Measurements from ENCODE around the gene RANBP17. TPM values are rescaled to one million over a fixed set of nuclear protein-coding genes. Genes with fewer than 3 reads are reported as not detected.

RANBP17 gene
- total RNA-seq, 1 donor from 2014 or later = 79.9 TPM

- H3K27me3 ChIP-seq (ENCODE audit: control insufficient read depth in 3 of 3, insufficient read depth in 3 of 3, low read length in 3 of 3) = peaks cover 67 to 83% (median 82%) of the 10 kb centered on the region in 3 donors
- H3K9ac ChIP-seq (ENCODE audit: low read depth in 1 of 3, low read length in 3 of 3) = no peak overlapping the region
- H3K4me1 ChIP-seq (ENCODE audit: control insufficient read depth in 3 of 3, insufficient read depth in 3 of 3, low read length in 3 of 3) = peaks cover 7 to 13% (median 11%) of the 10 kb centered on the region in 3 donors
These were observed 445.2 kb downstream of the RANBP17 start for GRCh38 chr5:171306781-171307591.

GRCh38 chr5:171307789-171308452, 446.1 kb downstream of the RANBP17 start:
- H3K4me1 ChIP-seq (ENCODE audit: control insufficient read depth in 3 of 3, insufficient read depth in 3 of 3, low read length in 3 of 3) = peaks cover 7 to 18% (median 18%) of the 10 kb centered on the region in 3 donors
- no peak overlapping the region for H3K4me3 ChIP-seq (ENCODE audit: low read length in 3 of 3)

More at GRCh38 chr5:171306781-171307591, 445.2 kb downstream of the RANBP17 start:
- Histone ChIP-seq H3K9me3 (ENCODE audit: control insufficient read depth in 3 of 3, low read length in 3 of 3) (no peaks in the 10 kb centered on the region), H3K4me3 (ENCODE audit: low read length in 3 of 3) (no peak overlapping the region), H3K27ac (ENCODE audit: low read depth, low read length) (no peak overlapping the region), H3K36me3 (ENCODE audit: control insufficient read depth in 3 of 3, insufficient read depth in 3 of 3, low read length in 3 of 3) (no peaks in the 10 kb centered on the region)

DNA sequence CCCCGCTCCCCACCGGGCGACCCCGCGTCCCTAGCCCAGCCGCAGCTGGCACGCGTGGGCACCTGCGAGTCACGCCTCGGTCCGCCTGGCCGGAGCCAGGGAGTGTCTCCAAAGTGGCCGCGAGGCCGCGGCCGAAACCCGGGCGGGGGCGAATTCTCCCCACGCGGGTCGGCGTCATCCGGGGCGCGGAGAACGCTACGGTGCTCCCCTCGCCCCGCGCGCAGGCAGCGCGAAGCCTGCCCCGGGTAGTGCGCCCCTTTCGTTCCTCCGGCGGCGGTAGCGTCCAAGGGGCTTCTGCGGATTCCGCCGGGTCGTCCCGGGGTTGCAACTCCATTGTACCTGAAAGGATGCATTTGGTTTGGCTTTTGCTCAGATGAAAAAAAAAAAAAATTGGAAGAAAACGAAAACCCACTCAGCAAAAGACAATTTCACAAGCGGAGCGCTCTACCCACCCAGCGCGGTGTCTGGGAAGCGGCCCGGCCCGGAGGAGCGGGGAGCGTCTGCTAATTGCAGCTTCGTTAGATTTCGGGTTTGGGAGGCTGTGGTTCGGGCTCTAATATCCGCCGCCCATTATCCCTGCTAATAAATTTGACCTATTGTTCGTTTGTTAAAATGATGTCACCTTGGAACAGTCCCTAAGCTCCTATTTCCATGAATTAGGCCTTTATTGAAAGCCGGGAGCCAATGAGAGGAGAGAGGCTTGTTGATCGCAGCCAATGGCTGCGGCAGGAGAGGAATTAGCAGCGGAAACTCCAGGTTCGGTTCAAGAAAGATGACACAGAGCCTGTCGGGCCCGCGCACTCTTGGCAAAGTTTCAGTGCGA, 446.8 kb downstream of the RANBP17 start, which contains the start of gene TLX3:
TLX3 (plus strand) TSS at position 796 of the 823 bp plus-strand sequence. CDS start 118 bp downstream, outside the sequence.
- Histone ChIP-seq H3K4me3 (ENCODE audit: low read length in 3 of 3) (peak within 1 kb of the TSS in 1 of 3 donors; percentile 14), H3K9me3 (ENCODE audit: control insufficient read depth in 3 of 3, low read length in 3 of 3) (no peaks in the 10 kb centered on the region), H3K4me1 (ENCODE audit: control insufficient read depth in 3 of 3, insufficient read depth in 3 of 3, low read length in 3 of 3) (peaks cover 7 to 18% (median 18%) of the 10 kb centered on the region in 3 donors), H3K9ac (ENCODE audit: low read depth in 1 of 3, low read length in 3 of 3) (no peak within 1 kb of the TSS), H3K27me3 (ENCODE audit: control insufficient read depth in 3 of 3, insufficient read depth in 3 of 3, low read length in 3 of 3) (peaks cover 83 to 95% (median 93%) of the 10 kb centered on the region in 3 donors), H3K27ac (ENCODE audit: low read depth, low read length) (no peak within 1 kb of the TSS), H3K36me3 (ENCODE audit: control insufficient read depth in 3 of 3, insufficient read depth in 3 of 3, low read length in 3 of 3) (no peaks in the 10 kb centered on the region)

More at GRCh38 chr5:171307789-171308452, 446.1 kb downstream of the RANBP17 start:
- H3K27me3 ChIP-seq (ENCODE audit: control insufficient read depth in 3 of 3, insufficient read depth in 3 of 3, low read length in 3 of 3) = peaks cover 75 to 89% (median 88%) of the 10 kb centered on the region in 3 donors
- H3K27ac ChIP-seq (ENCODE audit: low read depth, low read length) = no peak overlapping the region
- no peaks in the 10 kb centered on the region for H3K36me3 ChIP-seq (ENCODE audit: control insufficient read depth in 3 of 3, insufficient read depth in 3 of 3, low read length in 3 of 3)
- no peak overlapping the region for H3K9ac ChIP-seq (ENCODE audit: low read depth in 1 of 3, low read length in 3 of 3)
- H3K9me3 ChIP-seq (ENCODE audit: control insufficient read depth in 3 of 3, low read length in 3 of 3) = no peaks in the 10 kb centered on the region

DNA sequence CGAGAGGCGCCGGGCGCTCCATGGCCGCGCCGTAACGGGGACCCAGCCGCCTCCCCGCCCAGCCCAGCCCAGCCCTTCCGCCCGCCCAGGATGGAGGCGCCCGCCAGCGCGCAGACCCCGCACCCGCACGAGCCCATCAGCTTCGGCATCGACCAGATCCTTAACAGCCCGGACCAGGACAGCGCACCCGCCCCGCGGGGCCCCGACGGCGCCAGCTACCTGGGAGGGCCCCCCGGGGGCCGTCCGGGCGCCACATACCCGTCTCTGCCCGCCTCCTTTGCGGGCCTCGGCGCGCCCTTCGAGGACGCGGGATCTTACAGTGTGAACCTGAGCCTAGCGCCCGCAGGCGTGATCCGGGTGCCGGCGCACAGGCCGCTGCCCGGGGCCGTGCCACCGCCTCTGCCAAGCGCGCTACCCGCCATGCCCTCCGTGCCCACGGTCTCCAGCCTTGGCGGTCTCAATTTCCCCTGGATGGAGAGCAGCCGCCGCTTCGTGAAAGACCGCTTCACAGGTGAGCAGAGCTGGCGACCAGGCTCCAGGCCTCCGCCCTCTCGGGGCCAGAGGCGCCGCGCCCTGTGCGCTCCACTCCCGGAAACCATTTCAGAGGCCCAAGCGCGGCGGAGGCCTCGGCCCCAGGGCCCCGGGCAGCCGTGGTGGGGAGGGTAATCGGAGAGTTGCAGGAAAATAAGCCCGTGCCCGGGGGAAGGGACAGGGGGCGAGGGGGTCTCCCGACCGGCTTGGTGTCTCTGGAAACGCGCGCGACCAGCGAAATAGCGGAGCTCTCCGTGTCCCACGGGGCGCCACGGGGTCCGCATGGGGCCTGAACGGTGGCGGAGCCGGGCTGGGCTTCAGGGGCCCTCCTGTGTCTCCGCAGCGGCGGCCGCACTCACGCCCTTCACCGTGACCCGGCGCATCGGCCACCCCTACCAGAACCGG, 447.7 kb downstream of the RANBP17 start:
- H3K4me3 ChIP-seq (ENCODE audit: low read length in 3 of 3) = peak overlapping the region in 1 of 3 donors; percentile 14
- no peaks in the 10 kb centered on the region for H3K9me3 ChIP-seq (ENCODE audit: control insufficient read depth in 3 of 3, low read length in 3 of 3)
- H3K27ac ChIP-seq (ENCODE audit: low read depth, low read length) = no peak overlapping the region
- peaks cover 7 to 18% (median 18%) of the 10 kb centered on the region in 3 donors for H3K4me1 ChIP-seq (ENCODE audit: control insufficient read depth in 3 of 3, insufficient read depth in 3 of 3, low read length in 3 of 3)
- H3K36me3 ChIP-seq (ENCODE audit: control insufficient read depth in 3 of 3, insufficient read depth in 3 of 3, low read length in 3 of 3) = no peaks in the 10 kb centered on the region
- no peak overlapping the region for H3K9ac ChIP-seq (ENCODE audit: low read depth in 1 of 3, low read length in 3 of 3)
- H3K27me3 ChIP-seq (ENCODE audit: control insufficient read depth in 3 of 3, insufficient read depth in 3 of 3, low read length in 3 of 3) = peaks cover 87 to 93% (median 93%) of the 10 kb centered on the region in 3 donors

- Histone ChIP-seq H3K9me3 (ENCODE audit: control insufficient read depth in 3 of 3, low read length in 3 of 3) (no peaks in the 10 kb centered on the region), H3K9ac (ENCODE audit: low read depth in 1 of 3, low read length in 3 of 3) (no peak overlapping the region), H3K27me3 (ENCODE audit: control insufficient read depth in 3 of 3, insufficient read depth in 3 of 3, low read length in 3 of 3) (peaks cover 88 to 93% (median 93%) of the 10 kb centered on the region in 3 donors), H3K4me1 (ENCODE audit: control insufficient read depth in 3 of 3, insufficient read depth in 3 of 3, low read length in 3 of 3) (peaks cover 12 to 24% (median 24%) of the 10 kb centered on the region in 3 donors), H3K27ac (ENCODE audit: low read depth, low read length) (no peak overlapping the region), H3K4me3 (ENCODE audit: low read length in 3 of 3) (peak overlapping the region in 1 of 3 donors; percentile 27), H3K36me3 (ENCODE audit: control insufficient read depth in 3 of 3, insufficient read depth in 3 of 3, low read length in 3 of 3) (no peaks in the 10 kb centered on the region)
These were observed 448.5 kb downstream of the RANBP17 start for GRCh38 chr5:171310212-171310818.

GRCh38 chr5:171310819-171311321, 449.1 kb downstream of the RANBP17 start:
- no peaks in the 10 kb centered on the region for H3K9me3 ChIP-seq (ENCODE audit: control insufficient read depth in 3 of 3, low read length in 3 of 3)
- H3K27me3 ChIP-seq (ENCODE audit: control insufficient read depth in 3 of 3, insufficient read depth in 3 of 3, low read length in 3 of 3) = peaks cover 90 to 94% (median 94%) of the 10 kb centered on the region in 3 donors
- H3K27ac ChIP-seq (ENCODE audit: low read depth, low read length) = no peak overlapping the region
- H3K4me1 ChIP-seq (ENCODE audit: control insufficient read depth in 3 of 3, insufficient read depth in 3 of 3, low read length in 3 of 3) = peaks cover 15 to 28% (median 27%) of the 10 kb centered on the region in 3 donors
- H3K36me3 ChIP-seq (ENCODE audit: control insufficient read depth in 3 of 3, insufficient read depth in 3 of 3, low read length in 3 of 3) = no peaks in the 10 kb centered on the region
- H3K9ac ChIP-seq (ENCODE audit: low read depth in 1 of 3, low read length in 3 of 3) = no peak overlapping the region
- peak overlapping the region in 1 of 3 donors; percentile 27 for H3K4me3 ChIP-seq (ENCODE audit: low read length in 3 of 3)

DNA sequence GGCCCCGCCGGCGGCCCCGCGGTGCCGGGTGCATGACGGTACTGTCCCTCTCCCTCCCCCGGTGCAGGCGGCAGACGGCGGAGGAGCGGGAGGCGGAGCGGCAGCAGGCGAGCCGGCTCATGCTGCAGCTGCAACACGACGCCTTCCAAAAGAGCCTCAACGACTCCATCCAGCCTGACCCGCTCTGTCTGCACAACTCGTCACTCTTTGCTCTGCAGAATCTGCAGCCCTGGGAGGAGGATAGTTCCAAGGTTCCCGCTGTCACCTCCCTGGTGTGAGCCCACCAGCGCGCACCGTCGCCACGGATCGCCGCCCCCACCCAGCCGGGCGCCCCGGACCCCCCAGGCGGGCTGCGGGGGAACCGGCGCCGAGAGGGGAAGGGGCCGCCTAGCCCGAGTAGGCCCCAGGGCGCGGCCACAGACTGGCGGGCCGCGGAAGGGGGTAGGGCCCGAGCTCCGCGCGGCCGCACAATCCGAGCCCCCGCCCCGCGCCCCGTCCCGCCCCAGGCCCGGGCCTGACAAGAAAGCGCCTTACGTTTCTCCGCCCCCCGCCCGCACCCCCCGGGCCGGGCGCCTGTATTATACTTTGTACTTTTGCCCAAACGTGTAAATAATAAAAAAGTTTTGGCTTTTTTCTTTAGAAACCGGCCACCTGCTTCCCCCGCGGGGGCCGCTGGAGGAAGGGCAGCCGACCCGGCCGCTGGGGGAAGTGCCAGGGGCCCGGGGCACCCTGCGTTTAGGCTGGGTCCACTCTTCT, 449.7 kb downstream of the RANBP17 start:
- H3K4me3 ChIP-seq (ENCODE audit: low read length in 3 of 3) = peak overlapping the region in 1 of 3 donors; percentile 27
- peaks cover 90 to 95% (median 94%) of the 10 kb centered on the region in 3 donors for H3K27me3 ChIP-seq (ENCODE audit: control insufficient read depth in 3 of 3, insufficient read depth in 3 of 3, low read length in 3 of 3)
- H3K9ac ChIP-seq (ENCODE audit: low read depth in 1 of 3, low read length in 3 of 3) = no peak overlapping the region
- H3K36me3 ChIP-seq (ENCODE audit: control insufficient read depth in 3 of 3, insufficient read depth in 3 of 3, low read length in 3 of 3) = no peaks in the 10 kb centered on the region
- H3K27ac ChIP-seq (ENCODE audit: low read depth, low read length) = no peak overlapping the region
- H3K9me3 ChIP-seq (ENCODE audit: control insufficient read depth in 3 of 3, low read length in 3 of 3) = no peaks in the 10 kb centered on the region
- peaks cover 20 to 35% (median 30%) of the 10 kb centered on the region in 3 donors for H3K4me1 ChIP-seq (ENCODE audit: control insufficient read depth in 3 of 3, insufficient read depth in 3 of 3, low read length in 3 of 3)

All from skeletal muscle tissue (tissue), 4 donors.